OCI-LY3 (cell line): ENCODE measurements around the gene CELF1.

Source experiments
- H2AFZ ChIP-seq: fragments of 200-600, 300-600 bp; shearing (Covaris generic); 2 replicates; pipeline ENCODE4 v1.6.0; 2014; ENCODE audit warnings: antibody characterized with exemption, low read depth, low read length
- H3K27ac ChIP-seq: fragments of 200-600, 300-600 bp; sonication (generic); 2 replicates; pipeline ENCODE4 v1.5.1; 2014; ENCODE audit warnings: mild to moderate bottlenecking, low read length, moderate library complexity, mixed read lengths
- H3K27me3 ChIP-seq: fragments of 200-600, 300-600 bp; sonication (generic); 2 replicates; pipeline ENCODE4 v1.6.1; 2014; ENCODE audit warnings: low read depth, low read length, mixed read lengths
- H3K36me3 ChIP-seq: fragments of 200-600, 300-600 bp; sonication (generic); replicated peaks from 2 replicates; pipeline ENCODE3; 2014; ENCODE audit warnings: low read depth, low read length, mixed read lengths
- H3K4me1 ChIP-seq: fragments of 300-600, 200-600 bp; sonication (generic); 2 replicates; pipeline ENCODE4 v1.6.1; 2014; ENCODE audit warnings: low read length, mixed read lengths
- H3K4me2 ChIP-seq: fragments of 200-600, 300-600 bp; sonication (generic); 2 replicates; pipeline ENCODE4 v1.6.1; 2014; ENCODE audit warnings: low read length, mixed read lengths
- H3K4me3 ChIP-seq: fragments of 300-600, 200-600 bp; sonication (generic); 2 replicates; pipeline ENCODE4 v1.5.1; 2014; ENCODE audit warnings: antibody characterized with exemption, mild to moderate bottlenecking, low read length, moderate library complexity
- H3K79me2 ChIP-seq: fragments of 300-600, 200-600 bp; shearing (Covaris generic); 2 replicates; pipeline ENCODE4 v1.6.1; 2014; ENCODE audit warnings: mild to moderate bottlenecking, low read length, mixed read lengths
- H3K9ac ChIP-seq: fragments of 300-600, 200-600 bp; shearing (Covaris generic); 2 replicates; pipeline ENCODE4 v1.6.0; 2014; ENCODE audit warnings: mild to moderate bottlenecking, low read length, moderate library complexity
- H3K9me3 ChIP-seq: fragments of 200-600, 300-600 bp; shearing (Covaris generic); 2 replicates; pipeline ENCODE4 v1.6.1; 2014; ENCODE audit warnings: low read length, mixed read lengths; ENCODE audit not compliant: insufficient read depth
- H4K20me1 ChIP-seq: fragments of 200-600, 300-600 bp; sonication (generic); 2 replicates; pipeline ENCODE4 v1.6.1; 2016; ENCODE audit warnings: low read length, mixed read lengths; ENCODE audit not compliant: insufficient read depth
- CTCF ChIP-seq: fragments of 200-600, 300-600 bp; sonication (generic); IDR thresholded peaks from 2 replicates; pipeline ENCODE4 v1.5.1; 2014; ENCODE audit warnings: antibody characterized with exemption, low read length, low read depth
- EZH2phosphoT487 ChIP-seq: fragments of 200-600 bp; shearing (Covaris generic); IDR thresholded peaks from 2 replicates; pipeline ENCODE4 v1.6.1; 2018; ENCODE audit warnings: antibody characterized with exemption, mixed run types, low read depth

The CELF1 gene

GRCh38 chr11:47430524-47430923 is 122.4 kb downstream of the CELF1 start:
- no peak overlapping the region for H3K27ac ChIP-seq
- TF ChIP-seq EZH2phosphoT487 (no peak), CTCF (no peak)
- no peaks in the 10 kb centered on the region for H3K36me3 ChIP-seq
- no peak overlapping the region for H3K9ac ChIP-seq
- H3K9me3 ChIP-seq = no peaks in the 10 kb centered on the region
- H3K4me1 ChIP-seq = peaks cover 3% of the 10 kb centered on the region; the same call in 1 of the 2 replicates
- H3K27me3 ChIP-seq = no peaks in the 10 kb centered on the region
- no peak overlapping the region for H3K4me2 ChIP-seq
- peaks cover 7% of the 10 kb centered on the region for H3K79me2 ChIP-seq
- no peaks in the 10 kb centered on the region for H4K20me1 ChIP-seq
- no peak overlapping the region for H2AFZ ChIP-seq
- no peak overlapping the region for H3K4me3 ChIP-seq

- Histone ChIP-seq H3K27ac (peak within 1 kb of the TSS; percentile 83), H3K4me3 (peak within 1 kb of the TSS; percentile 84), H3K4me2 (peak within 1 kb of the TSS; percentile 96), H4K20me1 (no peaks in the 10 kb centered on the region), H2AFZ (peak within 1 kb of the TSS; percentile 99), H3K4me1 (peaks cover 12% of the 10 kb centered on the region), H3K27me3 (no peaks in the 10 kb centered on the region), H3K9ac (peak within 1 kb of the TSS; percentile 84), H3K79me2 (peaks cover 26% of the 10 kb centered on the region), H3K9me3 (no peaks in the 10 kb centered on the region), H3K36me3 (peaks cover 30% of the 10 kb centered on the region)
- TF ChIP-seq CTCF (no peak), EZH2phosphoT487 (no peak)
These were observed 126.6 kb downstream of the CELF1 start, which contains the start of gene PSMC3 for GRCh38 chr11:47426062-47426956. Gene PSMC3, minus strand, starts transcription at chr11:47426439. Its CDS starts 160 bp downstream, at chr11:47426279.

GRCh38 chr11:47425611-47426010 is 127.3 kb downstream of the CELF1 start:
- Histone ChIP-seq H3K4me2 (peak overlapping the region; percentile 96), H3K4me3 (peak overlapping the region; percentile 84), H3K27ac (peak overlapping the region; percentile 76), H3K9ac (peak overlapping the region; percentile 81), H3K79me2 (peaks cover 26% of the 10 kb centered on the region), H3K27me3 (no peaks in the 10 kb centered on the region), H3K4me1 (peaks cover 12% of the 10 kb centered on the region), H4K20me1 (no peaks in the 10 kb centered on the region), H3K36me3 (peaks cover 34% of the 10 kb centered on the region), H3K9me3 (no peaks in the 10 kb centered on the region), H2AFZ (peak overlapping the region; percentile 89; the same call in 1 of the 2 replicates)
- no peak for TF ChIP-seq CTCF
- no peak for TF ChIP-seq EZH2phosphoT487

GRCh38 chr11:47418454-47419259 is 134.3 kb downstream of the CELF1 start:
- H3K27me3 ChIP-seq = no peaks in the 10 kb centered on the region
- H3K9me3 ChIP-seq = no peaks in the 10 kb centered on the region
- H2AFZ ChIP-seq = no peak overlapping the region
- no peak overlapping the region for H3K4me3 ChIP-seq
- H3K4me2 ChIP-seq = no peak overlapping the region
- TF ChIP-seq EZH2phosphoT487 (no peak), CTCF (no peak)
- H4K20me1 ChIP-seq = no peaks in the 10 kb centered on the region
- H3K79me2 ChIP-seq = 0 out of 2 replicates have a peak, but pooled peaks cover under 1% of the 10 kb centered on the region
- H3K4me1 ChIP-seq = no peaks in the 10 kb centered on the region
- no peak overlapping the region for H3K27ac ChIP-seq
- peaks cover 52% of the 10 kb centered on the region for H3K36me3 ChIP-seq
- no peak overlapping the region for H3K9ac ChIP-seq
